Stimulated activated CD4-positive, alpha-beta T cell treated with anti-CD3 and anti-CD28 coated beads, Interleukin-4, amount 100 ng/mL, for 1 hour (primary cell): ENCODE results near the gene DDRGK1.
"Not testable (repeated sequence)": the region's sequence is repeated elsewhere in the genome, so short reads cannot be mapped to it uniquely, and the experiment has no call there.

Experiments
- DNase-seq: peaks from one replicate; pipeline ENCODE4 v3.0.0-alpha.2; 2020

Gene DDRGK1

DNA sequence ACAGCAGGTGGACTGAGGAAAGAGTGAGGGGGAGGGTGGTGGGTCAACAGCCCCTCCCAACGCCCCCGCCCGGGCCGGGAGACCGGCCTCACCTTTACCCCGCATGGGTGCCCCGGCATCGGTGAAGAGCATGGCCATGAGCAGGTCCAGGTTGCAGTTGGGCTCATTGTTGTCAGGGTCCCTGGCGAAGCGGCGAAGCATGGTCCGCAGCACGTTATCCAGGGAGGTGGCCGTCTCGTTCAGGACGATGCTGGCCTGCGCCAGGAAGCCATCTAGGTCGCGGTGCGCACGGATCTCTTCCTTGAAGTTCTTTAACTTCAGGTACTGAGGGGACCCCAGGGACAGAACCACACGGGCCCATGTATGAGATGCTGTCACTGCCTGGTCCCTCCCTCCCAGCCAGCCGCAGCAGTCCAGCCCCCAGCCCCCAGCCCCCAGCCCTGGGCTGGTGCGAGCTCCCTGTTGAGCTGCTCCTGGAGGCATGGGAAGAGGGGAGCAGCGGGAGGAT is 29.6 kb upstream of the DDRGK1 start:
- no peak for DNase-seq

DNA sequence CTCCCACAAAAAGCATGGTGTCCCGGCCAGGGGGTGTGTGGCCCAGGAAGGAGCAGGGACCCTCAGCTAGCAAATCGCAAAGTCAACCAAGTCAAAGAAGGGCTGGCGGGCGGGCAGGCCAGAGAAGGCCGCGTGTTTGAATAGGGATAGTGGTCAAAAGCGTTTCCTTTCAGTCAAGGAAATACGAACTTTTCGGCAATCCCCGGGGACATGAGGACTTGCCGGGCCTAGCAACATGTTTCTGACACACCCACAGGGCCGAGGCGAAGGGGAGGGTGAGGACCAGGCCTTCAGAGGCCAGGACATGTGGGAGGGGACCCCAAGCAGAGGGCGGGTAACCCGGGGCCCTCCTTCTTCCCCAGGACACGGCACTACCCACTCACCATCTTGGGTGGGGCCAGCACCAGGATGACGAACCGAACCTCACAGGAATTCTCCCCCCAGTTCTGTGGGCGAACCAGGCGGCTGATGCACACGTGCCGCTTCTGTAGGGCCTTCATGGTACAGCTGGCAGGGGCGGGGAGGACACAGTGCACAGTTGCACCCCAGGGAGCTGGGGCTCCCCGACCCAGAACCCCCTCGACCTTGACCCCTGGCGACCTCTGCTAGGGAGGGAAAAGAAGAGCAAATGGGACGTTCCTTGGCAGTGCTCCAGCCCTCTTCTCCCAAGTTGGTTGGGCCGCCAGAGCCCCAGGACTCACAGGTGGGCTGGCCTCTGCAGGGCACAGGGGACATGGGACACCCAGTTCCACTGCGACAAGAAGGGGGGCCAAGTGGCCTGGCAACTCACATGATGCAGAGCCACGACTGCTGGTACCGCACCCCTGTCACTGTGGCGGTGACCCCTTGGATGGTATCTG is 28.9 kb upstream of the DDRGK1 start:
- DNase-seq = no peak

DNA sequence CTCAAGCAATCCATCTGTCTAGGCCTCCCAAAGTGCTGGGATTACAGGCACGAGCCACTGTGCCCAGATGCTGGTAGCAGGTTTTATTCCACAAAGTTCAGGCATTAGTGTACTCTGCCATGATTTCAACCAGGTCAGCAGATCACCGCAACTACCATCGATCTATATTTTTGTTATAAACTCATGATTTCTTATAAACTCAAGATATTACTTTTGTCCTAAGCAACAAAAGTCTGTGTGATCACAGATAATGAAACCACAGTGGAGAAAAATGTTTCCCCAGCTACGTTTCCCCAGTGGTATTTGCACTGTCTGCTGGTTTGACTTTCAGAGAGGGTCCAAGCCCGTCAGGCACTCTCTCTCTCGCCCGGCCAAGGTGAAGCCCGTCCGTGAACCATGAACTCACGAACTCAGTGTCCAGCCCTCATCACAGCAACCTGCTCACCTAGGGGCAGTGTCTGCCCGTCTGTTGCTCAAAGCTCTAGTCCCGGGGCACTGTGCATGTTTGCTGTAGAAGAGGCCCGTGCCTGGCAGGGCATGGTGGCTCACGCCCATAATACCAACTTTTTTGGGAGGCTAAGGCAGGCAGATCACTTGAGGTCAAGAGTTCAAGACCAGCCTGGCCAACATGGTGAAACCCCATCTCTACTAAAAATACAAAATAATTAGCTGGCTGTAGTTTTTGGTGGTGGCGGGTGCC is 27.6 kb upstream of the DDRGK1 start:
- DNase-seq = no peak

DNA sequence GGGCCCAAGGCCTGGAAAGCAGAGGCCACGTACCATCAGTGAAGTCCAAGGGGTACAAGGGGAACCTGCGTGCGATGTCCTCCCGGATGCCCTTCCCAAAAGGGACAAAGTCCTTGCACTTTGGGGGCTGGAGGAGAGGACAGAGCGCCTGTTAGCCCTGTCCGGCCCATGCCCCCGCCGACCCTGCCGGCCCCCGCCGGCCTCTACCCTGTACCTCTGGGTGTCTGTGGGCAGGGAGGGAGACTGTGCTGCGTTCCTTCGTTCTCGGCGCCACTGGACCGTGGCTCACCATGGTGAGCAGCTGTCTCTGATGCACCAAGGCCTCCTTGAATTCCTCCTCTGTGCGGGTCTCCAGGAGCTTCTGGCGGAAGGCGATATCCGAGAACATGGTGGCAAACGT is 26.6 kb upstream of the DDRGK1 start:
- DNase-seq = no peak

DNA sequence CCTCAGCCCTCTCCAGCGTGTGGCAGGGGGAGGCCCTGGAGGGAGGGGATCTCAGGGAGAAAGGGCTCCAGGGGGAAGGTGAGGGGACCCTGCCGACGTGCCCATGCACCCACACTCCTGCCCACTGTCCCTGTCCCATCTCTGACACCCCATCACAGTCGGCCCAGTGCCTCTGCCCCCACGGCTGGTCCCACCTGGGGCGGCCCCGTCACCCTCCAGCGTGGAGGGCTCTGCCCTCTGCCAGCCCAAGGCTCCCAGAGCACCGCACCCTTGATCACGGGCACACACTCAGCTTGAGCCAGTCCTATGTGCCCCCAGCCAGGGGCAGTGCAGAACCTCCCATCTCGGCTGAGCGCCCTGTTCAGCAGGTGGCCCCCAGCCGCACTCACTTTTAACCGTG is 25.3 kb upstream of the DDRGK1 start:
- no peak for DNase-seq

DNA sequence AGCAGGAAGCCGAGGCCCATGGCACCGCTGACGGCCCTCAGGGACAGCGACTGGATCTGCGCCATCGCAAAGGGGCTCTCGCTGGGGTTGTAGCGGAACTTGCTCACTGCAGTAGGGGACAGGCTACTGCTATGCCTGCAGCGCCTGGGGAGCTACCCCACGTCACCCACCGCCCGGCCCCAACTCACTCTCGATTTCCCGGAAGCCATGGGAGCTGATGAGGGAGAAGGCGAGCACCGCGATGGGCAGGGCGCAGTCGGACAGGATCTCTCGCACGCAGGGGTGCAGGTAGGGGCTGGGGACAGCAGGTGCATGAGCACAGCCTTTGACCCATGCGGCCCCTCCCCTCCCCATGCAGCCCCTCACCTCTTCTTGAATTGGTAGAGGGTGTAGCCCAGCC is 24.7 kb upstream of the DDRGK1 start:
- no peak for DNase-seq

DNA sequence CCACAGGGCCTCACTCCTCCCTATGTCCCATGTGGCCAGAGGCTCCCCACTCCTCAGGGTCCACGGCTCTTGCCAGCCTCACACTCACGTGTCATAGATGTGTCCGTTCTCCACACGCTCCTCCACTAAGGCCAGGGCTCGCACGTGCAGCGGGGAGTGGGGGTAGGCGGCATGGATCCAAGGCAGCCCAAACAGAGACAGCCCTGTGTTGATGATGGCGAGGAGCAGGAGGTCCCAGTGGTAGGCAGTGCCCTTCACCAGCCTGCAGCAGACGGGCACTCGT is 24.2 kb upstream of the DDRGK1 start:
- DNase-seq = no peak

DNA sequence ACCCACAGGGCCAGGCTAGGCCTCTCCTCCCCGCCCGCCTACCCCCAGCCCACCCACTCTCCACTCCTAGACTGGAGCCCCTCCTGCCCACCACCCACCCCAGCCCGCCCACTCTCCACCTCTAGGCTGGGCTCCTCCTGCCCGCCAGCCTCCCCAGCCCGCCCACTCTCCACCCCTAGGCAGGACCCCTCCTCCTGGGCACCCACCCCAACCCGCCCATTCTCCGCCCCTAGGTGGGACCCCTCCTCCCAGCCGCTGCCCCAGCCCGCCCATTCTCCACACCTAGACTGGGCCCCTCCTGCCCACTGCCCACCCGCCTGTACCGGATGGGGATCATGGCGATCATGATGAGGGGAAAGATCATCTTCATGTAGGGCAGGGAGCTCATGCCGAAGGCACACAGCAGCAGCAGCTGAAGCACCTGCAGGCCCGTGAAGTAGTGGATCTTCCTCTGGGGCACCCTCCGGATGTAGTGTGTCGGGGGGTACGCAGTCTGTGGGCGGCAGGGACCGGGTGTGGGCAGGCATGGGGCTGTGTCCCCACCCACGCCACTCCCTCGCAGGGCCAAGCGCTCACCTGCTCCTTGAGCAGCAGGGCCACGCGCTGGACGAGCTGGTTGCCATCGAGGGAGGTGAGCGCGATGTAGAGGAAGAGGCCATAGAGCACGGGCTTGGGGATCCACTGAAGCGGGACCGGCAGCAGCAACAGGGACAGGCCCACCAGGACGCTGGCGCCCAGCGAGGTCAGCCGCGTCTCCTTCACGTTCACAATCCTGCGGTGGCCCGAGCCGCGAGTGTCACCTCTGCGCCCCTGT is 23.7 kb upstream of the DDRGK1 start:
- DNase-seq = no peak

DNA sequence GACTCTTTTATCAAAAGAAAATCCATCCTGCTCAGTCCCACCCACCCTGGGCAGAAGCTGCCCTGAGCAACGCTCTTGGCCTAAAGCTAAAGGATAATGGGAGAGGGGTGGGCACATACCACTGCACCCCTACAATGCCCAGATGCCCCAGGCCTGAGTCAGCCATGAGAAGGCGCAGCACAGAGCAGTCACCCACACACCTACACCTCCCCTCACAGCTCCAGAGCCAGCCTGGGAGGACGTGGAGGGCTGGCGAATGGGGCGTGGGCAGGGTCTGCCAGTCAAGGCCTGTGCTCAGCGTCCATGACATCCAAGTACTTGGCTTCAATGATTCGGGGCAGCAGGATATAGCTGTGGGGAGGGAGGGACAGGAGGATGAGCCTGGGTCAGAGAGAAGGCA is 23.0 kb upstream of the DDRGK1 start:
- DNase-seq = no peak

DNA sequence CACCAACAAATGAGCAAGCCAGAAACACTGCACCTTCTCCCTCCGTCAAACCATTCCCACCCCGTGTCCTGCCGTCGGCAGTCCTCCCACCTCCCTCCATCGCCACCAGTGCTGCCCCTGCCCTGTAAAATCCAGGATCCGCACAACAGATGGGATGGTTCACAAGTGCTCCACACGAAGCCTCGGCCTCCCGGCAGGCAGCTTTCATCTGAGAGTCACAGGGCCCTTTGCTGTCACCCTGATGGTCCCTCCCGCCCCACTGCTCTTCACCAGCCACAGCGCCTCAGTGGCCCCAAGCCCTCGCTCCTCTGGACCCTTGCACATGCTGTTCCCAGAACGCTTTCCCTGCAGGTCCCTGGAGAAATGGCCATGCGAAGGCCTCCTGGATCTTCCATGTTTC is 22.4 kb upstream of the DDRGK1 start:
- DNase-seq = no peak

DNA sequence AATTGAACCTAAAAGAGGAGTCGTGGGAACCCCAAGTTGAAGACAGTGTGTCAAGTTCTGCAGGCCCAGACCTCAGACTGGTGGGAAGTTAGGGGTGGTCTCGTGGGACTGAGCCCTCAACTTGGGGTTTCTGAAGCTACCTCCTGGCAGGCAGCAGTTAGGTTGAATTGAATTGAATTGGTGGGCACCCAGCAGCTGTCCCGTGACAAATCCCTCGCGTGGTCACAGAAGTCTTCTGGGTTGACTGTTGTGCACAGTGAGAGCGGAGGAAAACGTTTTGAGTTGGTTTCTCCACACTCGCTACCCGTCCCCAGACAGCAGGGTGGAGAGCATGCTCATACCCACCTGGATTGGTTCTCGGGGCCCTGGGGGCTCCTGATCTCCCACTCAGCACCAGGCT is 21.6 kb upstream of the DDRGK1 start:
- no peak for DNase-seq

DNA sequence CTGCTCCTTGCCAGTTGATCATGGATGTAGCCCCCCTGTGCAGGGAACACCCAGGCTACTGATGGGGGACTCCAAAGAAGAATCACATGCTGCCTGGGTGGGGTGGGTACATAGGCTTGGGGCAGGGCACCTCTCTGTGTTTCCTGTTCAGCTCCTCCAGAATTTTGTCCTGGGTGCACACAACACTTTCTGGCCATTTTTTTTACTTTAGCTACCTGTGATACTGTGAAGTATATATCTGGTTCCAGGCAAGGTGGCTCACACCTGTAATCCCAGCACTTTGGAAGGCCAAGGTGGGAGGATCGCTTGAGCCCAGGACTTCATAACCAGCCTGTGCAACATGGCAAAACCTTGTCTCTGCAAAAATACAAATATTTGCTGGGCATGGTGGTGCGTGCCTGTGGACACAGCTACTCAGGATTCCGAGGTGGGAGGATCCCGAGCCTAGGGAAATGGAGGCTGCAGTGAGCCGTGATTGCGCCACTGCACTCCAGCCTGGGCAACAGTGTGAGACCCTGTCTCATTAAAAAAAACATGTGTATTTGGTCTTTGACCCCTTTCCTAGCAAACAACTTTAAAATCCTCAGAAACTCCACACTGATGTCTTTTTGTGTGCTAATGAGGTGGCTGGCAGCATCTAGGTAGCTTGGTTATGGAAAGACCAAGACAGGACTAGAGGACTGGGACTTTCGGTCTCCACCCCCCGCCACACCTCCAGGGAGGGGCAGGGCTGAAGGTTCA is 20.4 kb upstream of the DDRGK1 start:
- DNase-seq = no peak

DNA sequence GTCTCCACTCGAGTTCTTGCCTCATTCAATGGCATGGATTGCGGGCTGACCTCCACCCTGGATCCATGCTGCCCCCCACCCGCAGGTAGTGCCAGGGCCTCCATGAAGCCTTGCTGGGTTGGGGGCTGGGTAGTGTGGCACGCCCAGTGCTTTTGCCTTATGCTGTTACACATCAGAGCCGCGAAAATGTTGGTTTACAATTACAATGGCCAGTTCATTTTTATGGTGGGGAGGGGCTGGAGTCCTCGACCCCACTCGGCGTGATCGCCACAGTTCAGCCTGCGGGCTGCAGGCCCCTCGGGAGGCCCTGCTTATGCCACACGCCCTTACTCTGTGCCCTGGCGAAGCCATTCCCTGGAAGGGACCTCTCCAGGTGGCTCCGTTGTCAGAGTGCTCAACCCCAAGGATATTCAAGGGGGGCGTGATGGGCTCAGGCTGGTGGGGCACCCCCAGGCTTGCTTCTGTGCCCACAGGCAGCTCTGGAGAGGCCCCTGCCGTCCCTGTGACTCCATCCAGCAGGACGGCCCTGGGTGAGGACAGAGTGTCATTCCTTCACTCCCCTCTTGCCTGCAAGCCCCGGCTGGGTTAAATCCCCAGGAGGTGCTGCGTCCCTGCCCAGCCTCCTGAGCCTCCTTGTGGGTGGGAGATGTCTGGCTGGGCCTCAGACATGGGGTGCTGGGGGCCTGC is 19.7 kb upstream of the DDRGK1 start:
- no peak for DNase-seq

DNA sequence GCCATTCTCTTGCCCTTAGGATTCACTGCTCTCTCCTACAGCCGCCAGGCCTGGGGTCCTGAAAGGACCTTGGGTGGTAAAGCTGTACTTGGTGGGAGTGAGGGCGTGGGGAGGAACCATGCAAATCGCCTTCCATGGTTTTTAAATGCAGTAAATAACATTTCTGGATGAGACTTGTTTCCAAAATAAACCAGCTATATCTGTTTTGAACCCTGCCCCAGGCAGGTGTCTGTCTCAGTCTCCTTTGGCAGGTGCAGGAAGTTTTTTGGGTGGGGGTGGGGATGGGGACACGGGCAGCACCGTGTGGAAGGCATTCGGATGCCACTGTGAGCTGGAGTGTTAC is 19.1 kb upstream of the DDRGK1 start:
- no peak for DNase-seq

DNA sequence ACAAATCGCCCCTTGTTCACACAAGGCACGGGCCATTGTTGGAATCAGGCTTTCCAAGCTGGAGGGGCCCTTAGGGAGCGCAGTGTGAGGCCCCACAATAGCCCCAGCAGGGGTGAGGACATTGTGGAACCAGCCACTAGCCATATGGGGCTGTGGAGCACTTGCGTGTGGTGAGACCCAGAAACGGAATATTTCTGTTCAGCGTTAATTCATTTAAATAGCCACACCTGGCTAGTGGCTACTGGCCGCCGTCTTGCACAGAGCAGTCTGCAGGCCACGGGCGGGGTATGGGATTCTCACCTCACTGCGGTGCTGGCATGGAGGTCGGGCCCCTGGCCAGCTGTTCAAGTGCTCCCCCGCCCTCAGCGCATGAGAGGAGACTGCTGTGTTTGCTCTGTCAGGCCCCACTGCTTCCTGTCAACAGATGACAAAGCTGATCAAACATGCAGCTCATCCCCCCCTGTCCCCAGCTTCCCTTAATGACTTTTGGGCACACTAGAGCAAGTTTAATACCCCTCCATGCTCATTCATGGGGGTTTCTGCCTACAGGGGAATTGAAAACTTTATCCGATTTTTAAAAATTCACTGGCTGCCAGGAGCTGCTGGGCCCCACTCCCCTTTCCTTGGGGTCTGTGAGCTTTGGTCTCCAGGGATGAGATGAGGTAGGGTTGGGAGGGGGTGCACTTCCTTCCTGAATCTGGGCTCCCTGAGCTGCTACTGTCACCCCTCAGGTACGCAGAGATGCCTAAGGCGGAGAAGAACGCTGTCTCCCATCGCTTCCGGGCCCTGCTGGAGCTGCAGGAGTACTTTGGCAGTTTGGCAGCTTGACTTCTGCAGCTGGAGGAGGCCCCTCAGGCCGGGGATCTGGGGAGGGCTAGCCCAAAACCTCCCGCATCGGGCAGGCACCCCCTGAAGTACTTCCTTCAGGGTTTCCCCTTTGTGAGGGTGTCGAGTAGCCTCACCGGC is 18.4 kb upstream of the DDRGK1 start:
- peak; percentile 20 for DNase-seq

DNA sequence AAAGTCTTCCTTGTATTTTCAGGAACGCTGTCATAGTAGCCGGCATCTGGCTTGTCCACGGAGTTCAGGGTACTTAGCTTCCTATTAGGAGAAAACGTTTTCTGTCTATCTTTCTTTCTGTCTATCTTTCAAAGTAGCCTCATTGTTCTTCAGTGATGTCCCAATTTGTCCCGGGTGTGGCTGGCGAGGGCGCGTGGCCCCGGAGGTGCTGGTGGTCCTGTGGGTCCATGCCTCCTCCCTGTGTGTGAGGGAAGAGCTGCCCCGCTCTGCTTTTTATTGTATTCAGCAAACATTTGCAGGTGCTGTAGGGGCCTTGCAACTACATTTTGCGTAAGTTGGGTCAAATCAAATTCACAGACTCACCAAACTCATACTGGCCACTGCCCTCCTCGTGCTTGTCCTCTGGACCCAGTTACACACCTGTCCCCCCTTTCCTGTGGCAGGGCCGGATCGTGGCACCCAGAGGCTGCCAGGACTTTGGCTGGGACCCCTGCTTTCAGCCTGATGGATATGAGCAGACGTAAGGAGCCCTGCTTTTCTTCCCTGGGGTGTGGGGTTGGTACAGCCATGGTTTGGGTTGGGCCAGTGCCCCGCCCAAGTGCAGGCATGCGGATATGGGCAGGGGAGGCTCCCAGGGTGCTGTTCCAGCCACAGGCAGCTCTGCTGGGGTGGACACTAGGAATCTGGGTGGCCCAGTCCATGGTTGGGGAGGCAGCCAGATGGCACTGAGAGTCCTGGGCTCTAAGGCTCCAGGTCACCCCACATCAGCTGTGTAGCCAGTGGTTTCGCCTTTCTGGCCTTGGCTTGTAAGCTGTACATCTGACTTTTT is 17.1 kb upstream of the DDRGK1 start:
- DNase-seq = no peak

DNA sequence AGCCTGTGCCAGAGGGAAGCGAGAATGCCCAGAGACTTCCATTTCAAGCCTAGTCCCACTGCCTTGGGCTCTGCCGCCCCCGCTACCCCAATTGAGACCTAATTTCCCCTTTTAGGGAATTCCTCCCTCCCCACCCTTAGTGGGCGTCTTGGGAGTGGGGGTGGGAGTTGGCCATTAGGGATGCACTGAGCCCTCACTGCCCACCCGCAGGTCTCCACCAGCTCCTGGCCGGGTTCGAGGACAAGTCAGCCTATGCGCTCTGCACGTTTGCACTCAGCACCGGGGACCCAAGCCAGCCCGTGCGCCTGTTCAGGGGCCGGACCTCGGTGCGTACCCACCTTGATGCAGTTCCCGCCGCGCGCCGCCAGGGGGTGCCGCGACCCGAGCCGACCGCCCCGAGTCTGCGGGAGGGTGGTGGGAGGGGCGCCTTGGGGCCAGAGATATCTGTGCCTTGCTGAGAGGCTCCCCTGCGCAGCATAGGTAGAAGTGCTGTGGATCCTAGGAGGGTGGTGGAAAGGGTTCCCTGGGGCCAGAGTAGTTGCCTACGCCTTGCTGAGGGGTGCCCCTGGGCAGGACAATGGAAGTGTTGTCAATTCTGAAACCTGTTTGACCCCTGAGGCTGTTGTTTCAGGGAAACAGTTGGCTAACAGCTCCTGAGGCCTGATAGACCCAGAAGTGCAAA is 14.0 kb upstream of the DDRGK1 start:
- peak; percentile 79 for DNase-seq

DNA sequence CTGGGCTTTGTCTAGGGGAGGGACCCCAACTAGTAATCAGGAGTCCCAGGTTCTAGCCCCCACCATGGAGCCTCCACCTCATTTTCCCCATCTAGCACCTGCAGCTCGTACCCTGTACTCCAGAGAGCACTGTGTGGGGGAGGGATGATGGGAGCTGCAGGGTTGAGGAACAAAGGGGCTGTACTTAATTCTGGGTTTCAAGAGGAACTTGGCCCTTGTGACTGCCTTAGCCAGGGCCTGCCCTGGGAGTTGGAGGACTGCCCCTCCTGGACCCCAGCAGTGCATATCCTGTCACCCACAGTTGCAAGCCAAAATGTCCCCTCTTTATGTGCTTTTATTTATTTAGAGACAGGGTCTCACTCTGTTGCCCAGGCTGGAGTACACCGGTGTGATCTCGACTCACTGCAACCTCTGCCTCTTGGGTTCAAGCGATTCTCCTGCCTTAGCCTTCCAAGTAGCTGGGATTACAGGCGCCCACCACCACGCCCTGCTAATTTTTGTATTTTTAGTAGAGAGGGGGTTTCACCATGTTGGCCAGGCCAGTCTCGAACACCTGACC is 11.0 kb upstream of the DDRGK1 start:
- DNase-seq = not testable (repeated sequence)

DNA sequence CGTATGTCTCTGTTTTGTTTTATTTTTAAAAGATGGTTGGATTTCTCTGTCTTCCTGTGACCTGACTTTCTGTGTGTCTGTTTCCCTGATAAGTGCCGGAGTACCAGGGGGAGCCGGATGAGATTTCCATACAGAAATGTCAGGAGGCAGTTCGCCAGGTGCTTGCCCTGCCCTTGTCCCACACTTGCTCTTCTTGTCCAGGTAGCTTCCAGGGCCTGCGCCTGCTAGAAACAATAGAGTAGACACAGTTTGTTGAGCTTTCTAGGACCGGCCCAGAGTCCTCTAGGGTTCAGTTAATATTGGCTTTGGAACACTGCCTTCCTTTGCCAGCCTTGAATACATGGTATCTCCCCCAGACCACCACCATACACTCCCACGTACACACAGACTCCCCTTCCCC is 8.7 kb upstream of the DDRGK1 start:
- no peak for DNase-seq
